ENCODE results near the gene POLR3B. TPM values are rescaled to one million over a fixed set of nuclear protein-coding genes. Genes with fewer than 3 reads are reported as not detected.

POLR3B gene
- total and polyA plus RNA-seq, 9 of the 15 experiments (the other 6 are each of a cell fraction or from before 2014, with no cell fraction given): 7.6 to 17.9 (median 14.4) TPM

DNA sequence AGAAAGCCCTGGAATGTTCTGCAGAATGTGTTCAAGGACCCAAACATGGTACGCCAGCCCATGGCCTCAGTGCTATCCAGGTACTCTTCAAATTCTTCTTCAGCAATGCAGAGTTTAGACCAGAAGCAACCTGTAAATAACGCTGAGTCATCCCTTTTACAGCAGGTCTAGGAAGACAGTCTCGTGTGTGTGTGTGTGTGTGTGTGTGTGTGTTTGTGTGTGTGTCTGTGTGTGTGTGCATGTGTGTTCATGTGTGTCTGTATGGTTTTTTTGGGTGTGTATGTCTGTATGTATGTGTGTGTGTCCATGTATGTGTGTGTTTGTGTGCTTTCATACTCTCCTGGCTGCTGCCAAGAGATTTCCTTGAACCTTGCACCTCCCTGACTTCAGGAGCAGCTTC, 165.2 kb downstream of the POLR3B start (continued):
- TF ChIP-seq, protein P1, sequence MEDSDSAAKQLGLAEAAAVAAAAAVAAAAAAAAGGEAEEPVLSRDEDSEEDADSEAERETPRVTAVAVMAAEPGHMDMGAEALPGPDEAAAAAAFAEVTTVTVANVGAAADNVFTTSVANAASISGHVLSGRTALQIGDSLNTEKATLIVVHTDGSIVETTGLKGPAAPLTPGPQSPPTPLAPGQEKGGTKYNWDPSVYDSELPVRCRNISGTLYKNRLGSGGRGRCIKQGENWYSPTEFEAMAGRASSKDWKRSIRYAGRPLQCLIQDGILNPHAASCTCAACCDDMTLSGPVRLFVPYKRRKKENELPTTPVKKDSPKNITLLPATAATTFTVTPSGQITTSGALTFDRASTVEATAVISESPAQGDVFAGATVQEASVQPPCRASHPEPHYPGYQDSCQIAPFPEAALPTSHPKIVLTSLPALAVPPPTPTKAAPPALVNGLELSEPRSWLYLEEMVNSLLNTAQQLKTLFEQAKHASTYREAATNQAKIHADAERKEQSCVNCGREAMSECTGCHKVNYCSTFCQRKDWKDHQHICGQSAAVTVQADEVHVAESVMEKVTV (CRISPR knock-in tag; IDR thresholded peaks at IDR 0.05): no peak
- TF ChIP-seq DDX20 (tag; IDR thresholded peaks at IDR 0.05; ENCODE audit: low read depth) (no peak), FUS (optimal IDR thresholded peaks at IDR 0.05; ENCODE audit: low read depth, low read length) (no peak), RB1 (IDR thresholded peaks at IDR 0.05; ENCODE audit: low read depth) (no peak), HIVEP1 (CRISPR knock-in tag; IDR thresholded peaks at IDR 0.05) (no peak), DACH1 (IDR thresholded peaks at IDR 0.05; ENCODE audit: partially characterized antibody) (peak; percentile 21), ZNF717 (CRISPR knock-in tag; IDR thresholded peaks at IDR 0.05) (no peak), POLR2G (IDR thresholded peaks at IDR 0.05; ENCODE audit: low read depth, low read length) (no peak), U2AF2 (optimal IDR thresholded peaks at IDR 0.05; ENCODE audit: low read depth, low read length) (no peak), THRAP3 (IDR thresholded peaks at IDR 0.05; ENCODE audit: borderline replicate concordance) (no peak)
- TF ChIP-seq, protein P2, sequence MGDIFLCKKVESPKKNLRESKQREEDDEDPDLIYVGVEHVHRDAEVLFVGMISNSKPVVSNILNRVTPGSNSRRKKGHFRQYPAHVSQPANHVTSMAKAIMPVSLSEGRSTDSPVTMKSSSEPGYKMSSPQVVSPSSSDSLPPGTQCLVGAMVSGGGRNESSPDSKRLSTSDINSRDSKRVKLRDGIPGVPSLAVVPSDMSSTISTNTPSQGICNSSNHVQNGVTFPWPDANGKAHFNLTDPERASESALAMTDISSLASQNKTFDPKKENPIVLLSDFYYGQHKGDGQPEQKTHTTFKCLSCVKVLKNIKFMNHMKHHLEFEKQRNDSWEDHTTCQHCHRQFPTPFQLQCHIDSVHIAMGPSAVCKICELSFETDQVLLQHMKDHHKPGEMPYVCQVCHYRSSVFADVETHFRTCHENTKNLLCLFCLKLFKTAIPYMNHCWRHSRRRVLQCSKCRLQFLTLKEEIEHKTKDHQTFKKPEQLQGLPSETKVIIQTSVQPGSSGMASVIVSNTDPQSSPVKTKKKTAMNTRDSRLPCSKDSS (IDR thresholded peaks at IDR 0.05; ENCODE audit: low read depth, partially characterized antibody): no peak
- TF ChIP-seq, protein P3, sequence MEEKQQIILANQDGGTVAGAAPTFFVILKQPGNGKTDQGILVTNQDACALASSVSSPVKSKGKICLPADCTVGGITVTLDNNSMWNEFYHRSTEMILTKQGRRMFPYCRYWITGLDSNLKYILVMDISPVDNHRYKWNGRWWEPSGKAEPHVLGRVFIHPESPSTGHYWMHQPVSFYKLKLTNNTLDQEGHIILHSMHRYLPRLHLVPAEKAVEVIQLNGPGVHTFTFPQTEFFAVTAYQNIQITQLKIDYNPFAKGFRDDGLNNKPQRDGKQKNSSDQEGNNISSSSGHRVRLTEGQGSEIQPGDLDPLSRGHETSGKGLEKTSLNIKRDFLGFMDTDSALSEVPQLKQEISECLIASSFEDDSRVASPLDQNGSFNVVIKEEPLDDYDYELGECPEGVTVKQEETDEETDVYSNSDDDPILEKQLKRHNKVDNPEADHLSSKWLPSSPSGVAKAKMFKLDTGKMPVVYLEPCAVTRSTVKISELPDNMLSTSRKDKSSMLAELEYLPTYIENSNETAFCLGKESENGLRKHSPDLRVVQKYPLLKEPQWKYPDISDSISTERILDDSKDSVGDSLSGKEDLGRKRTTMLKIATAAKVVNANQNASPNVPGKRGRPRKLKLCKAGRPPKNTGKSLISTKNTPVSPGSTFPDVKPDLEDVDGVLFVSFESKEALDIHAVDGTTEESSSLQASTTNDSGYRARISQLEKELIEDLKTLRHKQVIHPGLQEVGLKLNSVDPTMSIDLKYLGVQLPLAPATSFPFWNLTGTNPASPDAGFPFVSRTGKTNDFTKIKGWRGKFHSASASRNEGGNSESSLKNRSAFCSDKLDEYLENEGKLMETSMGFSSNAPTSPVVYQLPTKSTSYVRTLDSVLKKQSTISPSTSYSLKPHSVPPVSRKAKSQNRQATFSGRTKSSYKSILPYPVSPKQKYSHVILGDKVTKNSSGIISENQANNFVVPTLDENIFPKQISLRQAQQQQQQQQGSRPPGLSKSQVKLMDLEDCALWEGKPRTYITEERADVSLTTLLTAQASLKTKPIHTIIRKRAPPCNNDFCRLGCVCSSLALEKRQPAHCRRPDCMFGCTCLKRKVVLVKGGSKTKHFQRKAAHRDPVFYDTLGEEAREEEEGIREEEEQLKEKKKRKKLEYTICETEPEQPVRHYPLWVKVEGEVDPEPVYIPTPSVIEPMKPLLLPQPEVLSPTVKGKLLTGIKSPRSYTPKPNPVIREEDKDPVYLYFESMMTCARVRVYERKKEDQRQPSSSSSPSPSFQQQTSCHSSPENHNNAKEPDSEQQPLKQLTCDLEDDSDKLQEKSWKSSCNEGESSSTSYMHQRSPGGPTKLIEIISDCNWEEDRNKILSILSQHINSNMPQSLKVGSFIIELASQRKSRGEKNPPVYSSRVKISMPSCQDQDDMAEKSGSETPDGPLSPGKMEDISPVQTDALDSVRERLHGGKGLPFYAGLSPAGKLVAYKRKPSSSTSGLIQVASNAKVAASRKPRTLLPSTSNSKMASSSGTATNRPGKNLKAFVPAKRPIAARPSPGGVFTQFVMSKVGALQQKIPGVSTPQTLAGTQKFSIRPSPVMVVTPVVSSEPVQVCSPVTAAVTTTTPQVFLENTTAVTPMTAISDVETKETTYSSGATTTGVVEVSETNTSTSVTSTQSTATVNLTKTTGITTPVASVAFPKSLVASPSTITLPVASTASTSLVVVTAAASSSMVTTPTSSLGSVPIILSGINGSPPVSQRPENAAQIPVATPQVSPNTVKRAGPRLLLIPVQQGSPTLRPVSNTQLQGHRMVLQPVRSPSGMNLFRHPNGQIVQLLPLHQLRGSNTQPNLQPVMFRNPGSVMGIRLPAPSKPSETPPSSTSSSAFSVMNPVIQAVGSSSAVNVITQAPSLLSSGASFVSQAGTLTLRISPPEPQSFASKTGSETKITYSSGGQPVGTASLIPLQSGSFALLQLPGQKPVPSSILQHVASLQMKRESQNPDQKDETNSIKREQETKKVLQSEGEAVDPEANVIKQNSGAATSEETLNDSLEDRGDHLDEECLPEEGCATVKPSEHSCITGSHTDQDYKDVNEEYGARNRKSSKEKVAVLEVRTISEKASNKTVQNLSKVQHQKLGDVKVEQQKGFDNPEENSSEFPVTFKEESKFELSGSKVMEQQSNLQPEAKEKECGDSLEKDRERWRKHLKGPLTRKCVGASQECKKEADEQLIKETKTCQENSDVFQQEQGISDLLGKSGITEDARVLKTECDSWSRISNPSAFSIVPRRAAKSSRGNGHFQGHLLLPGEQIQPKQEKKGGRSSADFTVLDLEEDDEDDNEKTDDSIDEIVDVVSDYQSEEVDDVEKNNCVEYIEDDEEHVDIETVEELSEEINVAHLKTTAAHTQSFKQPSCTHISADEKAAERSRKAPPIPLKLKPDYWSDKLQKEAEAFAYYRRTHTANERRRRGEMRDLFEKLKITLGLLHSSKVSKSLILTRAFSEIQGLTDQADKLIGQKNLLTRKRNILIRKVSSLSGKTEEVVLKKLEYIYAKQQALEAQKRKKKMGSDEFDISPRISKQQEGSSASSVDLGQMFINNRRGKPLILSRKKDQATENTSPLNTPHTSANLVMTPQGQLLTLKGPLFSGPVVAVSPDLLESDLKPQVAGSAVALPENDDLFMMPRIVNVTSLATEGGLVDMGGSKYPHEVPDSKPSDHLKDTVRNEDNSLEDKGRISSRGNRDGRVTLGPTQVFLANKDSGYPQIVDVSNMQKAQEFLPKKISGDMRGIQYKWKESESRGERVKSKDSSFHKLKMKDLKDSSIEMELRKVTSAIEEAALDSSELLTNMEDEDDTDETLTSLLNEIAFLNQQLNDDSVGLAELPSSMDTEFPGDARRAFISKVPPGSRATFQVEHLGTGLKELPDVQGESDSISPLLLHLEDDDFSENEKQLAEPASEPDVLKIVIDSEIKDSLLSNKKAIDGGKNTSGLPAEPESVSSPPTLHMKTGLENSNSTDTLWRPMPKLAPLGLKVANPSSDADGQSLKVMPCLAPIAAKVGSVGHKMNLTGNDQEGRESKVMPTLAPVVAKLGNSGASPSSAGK (IDR thresholded peaks at IDR 0.05): no peak
- TF ChIP-seq, protein P4, sequence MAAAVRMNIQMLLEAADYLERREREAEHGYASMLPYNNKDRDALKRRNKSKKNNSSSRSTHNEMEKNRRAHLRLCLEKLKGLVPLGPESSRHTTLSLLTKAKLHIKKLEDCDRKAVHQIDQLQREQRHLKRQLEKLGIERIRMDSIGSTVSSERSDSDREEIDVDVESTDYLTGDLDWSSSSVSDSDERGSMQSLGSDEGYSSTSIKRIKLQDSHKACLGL (CRISPR knock-in tag; IDR thresholded peaks at IDR 0.05; ENCODE audit: borderline replicate concordance, poor library complexity, severe bottlenecking): no peak

All from K562 (cell line).